Uterus (tissue), 2 donors: ENCODE data around the gene PRKG1.

Experiments
- CTCF ChIP-seq, 4 experiments: fragments of 200-600 bp in 2 of 4; fragments of 450-650 bp in 2 of 4; sonication (generic) in 2 of 4; IDR thresholded peaks; one replicate each; pipeline ENCODE4 v1.5.1; 2016 to 2019; ENCODE audit warnings: antibody characterized with exemption in 4 of 4, mild to moderate bottlenecking in 2 of 4, moderate library complexity in 1 of 4
- POLR2A ChIP-seq, 2 donors: fragments of 450-650 bp; IDR thresholded peaks; one replicate each; pipeline ENCODE4 v1.6.1; 2016; ENCODE audit warnings: antibody characterized with exemption in 2 of 2, mild to moderate bottlenecking in 1 of 2, moderate library complexity in 1 of 2

- no peak for TF ChIP-seq CTCF (IDR thresholded peaks at IDR 0.05)
- no peak for TF ChIP-seq POLR2A (IDR thresholded peaks at IDR 0.05)
These were observed 493.0 kb downstream of the PRKG1 start for GRCh38 chr10:51567271-51567670.
